Measurements from ENCODE around the gene RD3L.

- no peak for TF ChIP-seq MAZ (IDR thresholded peaks at IDR 0.05; ENCODE audit: borderline replicate concordance, low read depth, low read length)
- no peak for TF ChIP-seq RCOR1 (IDR thresholded peaks at IDR 0.05; ENCODE audit: insufficient replicate concordance, low read length)
- no peak for TF ChIP-seq CTCF (conservative IDR thresholded peaks at IDR 0.05; ENCODE audit: low read depth, low read length)
- TF ChIP-seq POLR2A (IDR thresholded peaks at IDR 0.05; ENCODE audit: low read depth, low read length): no peak
- TF ChIP-seq BHLHE40 (IDR thresholded peaks at IDR 0.05; ENCODE audit: low read depth, low read length): no peak
- TF ChIP-seq RAD21 (IDR thresholded peaks at IDR 0.05; ENCODE audit: low read length): no peak
- TF ChIP-seq NFE2L2 (IDR thresholded peaks at IDR 0.05; ENCODE audit: low read depth, low read length): no peak
- no peak for TF ChIP-seq ELK1 (IDR thresholded peaks at IDR 0.05; ENCODE audit: borderline replicate concordance, low read depth, low read length)
- no peak for TF ChIP-seq CEBPB (IDR thresholded peaks at IDR 0.05; ENCODE audit: low read depth, low read length)
- no peak for TF ChIP-seq FOS (IDR thresholded peaks at IDR 0.05; ENCODE audit: low read depth, low read length)
Measured at GRCh38 chr14:103928011-103928890, 14.1 kb downstream of the RD3L start, which contains the start of gene TDRD9.
